GM18909 (cell line): ENCODE results near the gene RSRC1.

Source experiments
- ATAC-seq: cut with Tn5 transposase; IDR thresholded peaks from one replicate; pipeline ENCODE4 v1.9.1; 2021; ENCODE audit warnings: mild to moderate bottlenecking; ENCODE audit not compliant: unreplicated experiment, poor library complexity

The RSRC1 gene

DNA sequence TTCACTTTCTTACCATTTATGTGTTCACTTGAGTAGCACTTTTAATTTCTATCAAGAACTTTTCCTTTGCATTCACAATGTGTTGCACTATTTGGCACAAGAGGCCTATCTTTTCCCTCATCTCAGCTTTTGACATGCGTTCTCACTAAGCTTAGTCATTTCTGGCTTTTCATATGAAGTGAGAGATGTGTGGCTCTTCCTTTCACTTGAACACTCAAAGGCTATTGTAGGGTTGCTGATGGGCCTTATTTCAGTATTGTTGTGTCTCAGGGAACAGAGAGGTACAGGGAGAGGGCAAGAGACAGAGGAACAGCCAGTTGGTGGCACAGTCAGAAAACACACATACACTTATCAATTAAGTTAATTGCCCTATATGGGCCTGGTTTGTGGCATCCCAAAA is 333.7 kb downstream of the RSRC1 start:
- ATAC-seq = peak; percentile 97

- ATAC-seq = no peak
Observed at GRCh38 chr3:158447408-158447807, 337.5 kb downstream of the RSRC1 start.

DNA sequence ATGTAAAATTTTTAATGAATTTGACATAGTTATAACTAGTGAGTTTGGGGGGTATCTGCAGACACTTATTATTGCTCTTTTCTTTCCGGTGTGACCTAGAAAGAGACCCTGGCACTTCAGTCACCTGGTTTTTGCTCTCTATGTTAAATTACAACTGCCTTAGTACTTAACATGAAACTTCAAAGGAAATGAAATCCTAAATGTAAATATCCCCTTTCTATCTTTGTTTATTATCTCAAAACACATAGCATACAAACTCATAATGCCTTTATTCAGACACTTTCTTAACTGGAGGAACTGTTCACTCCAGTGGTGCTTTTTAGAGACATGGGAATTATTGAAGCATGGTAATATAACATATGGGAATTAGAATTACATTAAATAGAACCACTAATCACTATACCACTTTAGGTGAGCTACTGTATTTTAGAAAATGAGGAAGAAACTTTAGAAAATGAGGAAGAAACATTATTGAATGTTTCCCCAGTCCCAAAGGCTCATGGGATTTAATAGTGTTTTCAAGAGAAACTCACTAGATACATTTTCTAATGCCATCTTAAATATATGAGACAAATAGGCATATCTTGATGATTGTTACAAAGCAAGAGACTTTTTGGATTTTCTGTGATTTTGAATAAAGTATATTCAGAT is 341.6 kb downstream of the RSRC1 start:
- ATAC-seq = no peak

GRCh38 chr3:158452334-158452733 is 342.4 kb downstream of the RSRC1 start:
- ATAC-seq = no peak

DNA sequence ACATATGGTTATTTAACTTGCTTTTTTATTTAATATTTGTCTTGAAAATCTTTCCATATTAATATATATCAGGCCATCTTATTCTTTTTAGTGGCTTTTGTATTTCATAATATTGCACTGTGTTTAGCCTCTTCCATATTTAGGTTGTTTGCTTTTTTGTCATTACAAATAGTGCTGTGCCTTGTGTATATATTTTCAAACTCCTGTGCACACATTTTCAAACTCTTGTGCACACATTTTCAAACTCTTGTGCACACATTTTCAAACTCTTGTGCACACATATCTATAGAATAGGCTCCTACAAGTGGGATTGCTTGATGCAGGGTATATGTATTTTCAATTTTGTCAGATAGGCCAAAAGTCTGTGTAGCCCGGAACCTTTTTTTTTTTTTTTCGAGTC is 343.1 kb downstream of the RSRC1 start:
- ATAC-seq = no peak

- ATAC-seq = no peak
Observed at GRCh38 chr3:158453865-158454264, 344.0 kb downstream of the RSRC1 start.

DNA sequence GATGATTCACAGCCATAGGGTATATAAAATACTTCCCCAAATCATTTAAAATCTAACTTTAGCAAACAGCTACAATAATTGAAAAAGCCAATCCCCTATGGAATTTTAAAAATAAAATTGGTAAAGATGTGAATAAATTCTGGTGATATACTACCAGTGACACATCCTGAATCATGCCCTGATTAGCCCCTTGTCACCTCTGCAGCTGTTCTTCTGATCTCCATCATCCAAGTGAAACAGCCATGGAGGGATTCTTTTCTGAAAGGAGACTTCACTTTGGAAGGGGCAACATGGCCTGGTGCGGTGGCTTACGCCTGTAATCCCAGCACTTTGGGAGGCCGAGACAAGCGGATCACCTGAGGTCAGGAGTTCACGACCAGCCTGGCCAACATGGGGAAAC is 345.5 kb downstream of the RSRC1 start:
- ATAC-seq = no peak

DNA sequence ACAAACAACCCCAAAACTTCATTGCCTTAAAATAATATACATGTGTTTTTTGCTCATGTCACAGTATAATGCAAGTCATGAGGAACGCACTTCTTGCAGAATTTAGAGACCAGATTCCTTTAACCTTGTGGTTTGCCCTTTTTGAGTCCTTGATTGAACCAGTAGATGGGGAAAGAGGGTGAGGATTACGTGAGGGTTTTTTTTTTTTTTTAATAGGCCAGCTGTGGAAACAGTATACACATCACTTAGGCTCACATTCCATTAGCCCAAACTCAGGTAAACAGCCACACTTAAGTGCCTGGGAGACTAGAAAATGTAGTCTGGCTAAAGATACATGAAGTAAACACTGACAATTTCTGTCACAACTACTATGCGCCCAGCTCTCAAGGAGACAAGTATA is 346.2 kb downstream of the RSRC1 start:
- no peak for ATAC-seq

- ATAC-seq = no peak
Observed at GRCh38 chr3:158458464-158458863, 348.6 kb downstream of the RSRC1 start.

DNA sequence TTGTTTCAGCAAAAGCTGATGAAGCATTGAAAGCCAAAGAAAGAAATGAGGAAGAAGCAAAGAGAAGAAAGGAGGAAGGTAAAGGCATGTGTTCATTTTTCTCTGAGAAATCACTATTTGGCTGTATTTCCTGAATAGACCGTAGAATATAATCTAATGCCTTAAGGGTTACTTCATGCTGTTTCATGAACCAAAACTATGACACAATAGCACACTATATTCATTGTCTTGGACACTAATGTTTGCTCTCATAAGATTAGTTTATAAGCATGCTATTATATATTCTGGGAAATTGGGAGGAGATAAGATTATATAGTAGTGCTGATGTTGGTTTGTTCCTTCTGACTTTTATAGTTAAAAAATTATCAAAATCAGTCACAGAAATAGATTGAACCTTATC is 351.0 kb downstream of the RSRC1 start:
- no peak for ATAC-seq

DNA sequence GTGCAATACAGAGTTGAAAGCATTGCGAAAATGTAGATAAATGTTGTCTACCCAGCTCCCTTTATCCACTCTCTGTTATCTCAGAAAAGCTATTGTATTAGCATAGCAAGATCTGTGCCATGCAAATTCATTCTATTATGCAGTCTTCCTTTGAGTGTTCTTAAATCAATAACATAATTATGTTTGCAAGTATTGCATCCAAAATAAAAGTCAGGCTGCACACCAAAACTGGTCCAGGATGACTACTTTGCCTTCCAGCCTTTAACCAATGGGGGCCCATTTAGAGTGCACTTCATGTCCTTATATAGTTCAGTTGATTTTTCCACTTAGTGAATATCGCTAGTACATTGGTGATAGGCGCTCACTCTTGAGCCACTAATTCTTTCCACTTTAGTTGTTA is 353.7 kb downstream of the RSRC1 start:
- ATAC-seq = no peak

GRCh38 chr3:158465074-158465473 is 355.2 kb downstream of the RSRC1 start:
- ATAC-seq = peak; percentile 80

- ATAC-seq = no peak
Observed at GRCh38 chr3:158470944-158471638, 361.2 kb downstream of the RSRC1 start.

DNA sequence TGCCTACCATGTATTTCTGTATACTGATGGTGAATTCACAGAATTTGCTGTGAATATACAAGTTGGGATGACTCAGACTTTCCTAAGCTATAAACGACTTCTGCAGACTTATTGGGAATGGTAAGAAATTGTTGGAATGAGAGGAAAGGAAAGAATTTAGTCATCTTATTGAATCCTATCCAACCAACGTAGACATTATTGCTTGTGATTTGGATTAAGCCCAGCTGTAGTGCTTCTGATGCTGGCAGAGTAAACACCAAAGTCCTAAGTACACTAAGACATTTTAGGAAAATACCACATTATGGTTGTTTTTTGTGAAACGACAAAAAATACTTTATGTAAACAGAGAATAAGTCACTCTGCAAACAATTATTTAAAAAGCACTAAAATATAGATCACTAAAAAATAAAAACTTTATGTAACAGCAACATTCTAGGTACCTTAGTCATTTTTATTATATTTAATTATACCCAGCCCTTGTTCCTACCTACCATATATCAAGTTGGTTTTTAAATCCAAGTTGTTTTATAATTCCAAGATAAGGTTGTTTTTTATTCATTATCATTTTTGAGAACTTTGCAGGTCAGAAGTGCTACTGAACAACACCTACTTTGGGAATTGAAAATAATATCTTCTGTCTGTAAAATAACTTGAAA is 361.9 kb downstream of the RSRC1 start:
- no peak for ATAC-seq

GRCh38 chr3:158479051-158479450 is 369.2 kb downstream of the RSRC1 start:
- ATAC-seq = no peak

DNA sequence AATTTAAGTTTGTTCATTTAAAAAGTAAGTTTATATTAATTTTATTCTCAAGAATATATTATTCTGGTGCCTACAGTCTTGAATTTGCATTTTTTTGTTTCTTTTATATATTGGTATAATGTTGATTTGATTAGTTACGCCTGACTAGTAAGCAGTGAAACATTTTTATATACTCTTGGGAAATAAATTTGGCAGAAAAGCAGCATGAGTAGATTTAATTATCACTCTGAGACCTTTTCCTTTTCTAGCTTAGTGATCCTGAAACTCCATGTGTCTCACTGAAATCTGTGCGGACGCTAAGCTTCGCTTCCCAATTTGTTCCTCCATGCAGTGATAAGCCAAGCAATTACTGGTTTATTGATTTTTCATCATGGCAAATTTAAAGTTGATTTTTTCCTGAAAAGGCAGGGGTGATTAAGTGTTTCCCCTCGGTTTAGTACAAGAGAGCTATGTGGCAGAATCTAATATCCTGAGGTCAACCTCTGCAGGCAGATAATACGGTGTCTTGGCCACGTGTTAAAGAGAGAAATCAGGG is 373.9 kb downstream of the RSRC1 start:
- no peak for ATAC-seq

- no peak for ATAC-seq
Observed at GRCh38 chr3:158486200-158486599, 376.3 kb downstream of the RSRC1 start.

DNA sequence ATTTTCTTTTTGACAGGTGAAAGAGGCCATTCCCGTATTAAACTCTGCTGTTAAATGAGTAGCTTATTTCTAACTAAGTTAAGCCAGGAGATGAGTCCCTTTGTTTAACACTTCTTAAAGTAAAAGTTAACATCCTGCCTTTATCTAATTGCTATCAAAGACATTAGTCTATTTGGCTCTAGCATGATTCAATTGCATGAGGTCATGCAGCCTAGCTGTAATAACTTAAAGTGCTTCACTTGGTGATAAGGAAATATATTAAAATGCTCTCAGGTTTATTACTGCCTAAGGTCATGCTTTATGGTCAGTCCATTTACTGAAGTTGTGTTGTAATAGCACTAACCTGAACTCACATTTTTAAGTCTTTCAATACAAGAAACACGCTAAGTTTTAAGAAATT is 378.8 kb downstream of the RSRC1 start:
- no peak for ATAC-seq

DNA sequence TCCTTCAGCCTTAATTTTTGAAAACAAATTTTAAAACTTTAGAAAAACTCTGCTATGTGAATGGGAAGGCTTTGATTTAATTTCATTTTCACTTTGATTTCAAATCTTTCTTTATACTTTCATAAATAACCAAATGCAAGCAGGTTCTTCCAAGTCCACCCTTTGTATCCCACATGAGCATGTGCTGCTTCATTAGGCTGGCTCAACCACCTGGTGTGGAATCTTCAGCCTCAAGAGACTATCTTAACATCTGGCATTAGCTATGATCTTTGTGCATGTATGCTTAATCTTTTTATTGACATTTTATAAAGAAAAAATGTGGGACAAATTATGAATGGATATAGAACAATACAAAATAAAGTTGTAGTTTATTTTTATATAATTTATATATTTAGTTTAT is 379.3 kb downstream of the RSRC1 start:
- no peak for ATAC-seq

GRCh38 chr3:158491968-158492367 is 382.1 kb downstream of the RSRC1 start:
- ATAC-seq = no peak

GRCh38 chr3:158492685-158493084 is 382.8 kb downstream of the RSRC1 start:
- ATAC-seq = no peak
